Progenitor cell of endocrine pancreas (in vitro differentiated cells): Measurements from ENCODE around the gene HS6ST1. TPM values are rescaled to one million over a fixed set of nuclear protein-coding genes. Genes with fewer than 3 reads are reported as not detected.

ENCODE experiments used
- DNase-seq: peaks from one replicate; pipeline ENCODE4 v3.0.0; 2021; ENCODE audit warnings: low spot score; ENCODE audit not compliant: unreplicated experiment
- H3K27ac Mint-ChIP-seq: 2 replicates; pipeline ENCODE4 v1.8.0; 2021; ENCODE audit warnings: mild to moderate bottlenecking, moderate library complexity, mixed read lengths
- H3K27me3 Mint-ChIP-seq: 2 replicates; pipeline ENCODE4 v1.8.0; 2021; ENCODE audit warnings: mixed read lengths
- H3K36me3 Mint-ChIP-seq: 2 replicates; pipeline ENCODE4 v1.8.0; 2022; ENCODE audit warnings: mixed read lengths; ENCODE audit not compliant: insufficient read depth
- H3K4me1 Mint-ChIP-seq: 2 replicates; pipeline ENCODE4 v1.8.0; 2021; ENCODE audit warnings: low read depth, mixed read lengths
- H3K4me3 Mint-ChIP-seq: 2 replicates; pipeline ENCODE4 v1.8.0; 2021; ENCODE audit warnings: low read depth, mild to moderate bottlenecking, moderate library complexity, mixed read lengths
- H3K9me3 Mint-ChIP-seq: 2 replicates; pipeline ENCODE4 v1.8.0; 2021; ENCODE audit warnings: low read depth, mixed read lengths
- CTCF ChIP-seq: fragments of 200-600 bp; sonication (generic); IDR thresholded peaks from one replicate; pipeline ENCODE4 v1.5.0; 2021; ENCODE audit warnings: antibody characterized with exemption, mild to moderate bottlenecking; ENCODE audit not compliant: unreplicated experiment
- long read RNA-seq: library from polyadenylated mRNA; unstranded; transcript quantifications from one replicate; pipeline ENCODE4 v2.0.0, GENCODE V29; 2020
- total RNA-seq: library from RNA; stranded (reverse); gene quantifications from 2 replicates; pipeline ENCODE4 v1.2.1, GENCODE V29; 2021

Gene HS6ST1
- total RNA-seq: 74.5 and 81.2 TPM in 2 replicates
- long read RNA-seq, partial matches to known transcripts: 0 of 6 reads
- long read RNA-seq, other reads (novel, unspliced or antisense): 6 of 6 reads

- H3K27ac Mint-ChIP-seq: no peak within 1 kb of the TSS
- no peak for TF ChIP-seq CTCF
Measured at GRCh38 chr2:128318776-128319464, at the start of gene HS6ST1. Gene HS6ST1, minus strand, starts transcription at chr2:128318868. Its CDS starts 305 bp downstream, at chr2:128318563.

GRCh38 chr2:128367601-128368359 lies 49.1 kb upstream of the HS6ST1 start:
- Mint-ChIP-seq H3K4me3 (no peak overlapping the region), H3K9me3 (peaks cover 3% of the 10 kb centered on the region), H3K27ac (no peak overlapping the region), H3K36me3 (no peaks in the 10 kb centered on the region), H3K27me3 (peaks cover 19% of the 10 kb centered on the region), H3K4me1 (peaks cover 11% of the 10 kb centered on the region)
- DNase-seq: no peak
- no peak for TF ChIP-seq CTCF

More at GRCh38 chr2:128318776-128319464, at the start of gene HS6ST1:
- H3K4me1 Mint-ChIP-seq: peaks cover 25% of the 10 kb centered on the region
- H3K9me3 Mint-ChIP-seq: no peaks in the 10 kb centered on the region
- peaks cover 2% of the 10 kb centered on the region for H3K36me3 Mint-ChIP-seq
- peak; percentile 84 for DNase-seq
- H3K27me3 Mint-ChIP-seq: peaks cover 14% of the 10 kb centered on the region
- H3K4me3 Mint-ChIP-seq: peak within 1 kb of the TSS; percentile 93

- Mint-ChIP-seq H3K36me3 (no peaks in the 10 kb centered on the region), H3K4me3 (no peak overlapping the region), H3K9me3 (peaks cover 3% of the 10 kb centered on the region), H3K4me1 (peaks cover 19% of the 10 kb centered on the region), H3K27ac (no peak overlapping the region), H3K27me3 (peaks cover 19% of the 10 kb centered on the region)
- no peak for TF ChIP-seq CTCF
- DNase-seq: no peak
Measured at GRCh38 chr2:128366713-128367511, 48.2 kb upstream of the HS6ST1 start.

GRCh38 chr2:128365217-128365905 lies 46.7 kb upstream of the HS6ST1 start:
- no peak overlapping the region for H3K27ac Mint-ChIP-seq
- DNase-seq: no peak
- peaks cover 20% of the 10 kb centered on the region for H3K27me3 Mint-ChIP-seq
- peaks cover 3% of the 10 kb centered on the region for H3K9me3 Mint-ChIP-seq
- TF ChIP-seq CTCF: no peak
- H3K4me1 Mint-ChIP-seq: peaks cover 20% of the 10 kb centered on the region
- H3K4me3 Mint-ChIP-seq: no peak overlapping the region
- H3K36me3 Mint-ChIP-seq: no peaks in the 10 kb centered on the region
